Measurements from ENCODE around the gene GCM1. TPM values are rescaled to one million over a fixed set of nuclear protein-coding genes. Genes with fewer than 3 reads are reported as not detected.

The GCM1 gene
- polyA plus RNA-seq, 1 donor, result 0.20 TPM

DNA sequence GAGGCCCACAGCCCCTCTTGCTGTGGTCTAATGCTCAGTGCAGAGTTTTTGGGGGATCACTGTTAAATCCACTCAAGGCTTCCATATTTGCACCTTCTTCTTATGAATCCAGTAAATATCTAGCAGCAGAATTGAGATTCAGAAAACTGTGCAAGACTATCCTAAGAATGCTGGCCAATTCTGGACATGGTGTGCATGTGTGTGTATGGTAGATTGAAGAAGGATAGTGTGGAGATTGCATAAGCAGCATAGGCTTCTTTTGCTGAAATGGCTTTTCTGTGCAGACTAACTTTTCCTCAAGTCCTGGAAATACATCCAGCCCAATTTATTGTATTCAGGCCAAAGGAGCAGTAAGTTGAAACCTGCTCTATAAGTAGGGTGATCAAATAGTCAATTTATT is 43.7 kb downstream of the GCM1 start:
- no peak for DNase-seq

DNA sequence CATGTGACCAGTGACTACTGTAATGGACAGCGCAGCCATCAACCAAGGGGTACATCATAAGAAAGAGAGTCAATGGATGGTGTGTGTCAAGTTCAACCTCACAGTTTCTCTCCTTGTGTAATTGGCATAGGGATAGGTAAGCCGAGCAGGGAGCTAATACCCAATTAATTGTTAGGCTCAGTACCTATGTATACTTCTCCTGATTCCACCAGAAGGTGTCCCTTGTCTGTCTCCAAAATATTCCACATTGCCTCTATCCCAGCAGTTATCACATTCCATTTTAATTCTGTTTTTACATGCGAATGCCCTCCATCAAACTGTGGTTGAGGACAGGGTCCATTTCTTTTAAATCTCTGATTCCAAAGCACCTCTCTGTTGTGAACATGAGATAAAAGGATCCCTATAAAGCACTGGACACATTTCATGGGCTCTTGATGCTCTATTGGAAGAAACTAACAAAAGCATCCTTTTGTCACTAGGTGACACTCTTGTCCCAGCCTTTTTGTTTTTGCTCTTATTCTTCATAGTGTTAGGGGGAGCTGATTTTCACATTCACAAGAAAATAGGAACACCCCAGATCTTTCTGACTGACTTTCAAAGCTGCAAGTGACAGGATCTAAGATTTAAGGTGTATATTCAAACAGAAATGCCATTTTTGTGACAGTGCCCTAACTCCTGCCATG is 44.5 kb downstream of the GCM1 start:
- no peak for DNase-seq

DNA sequence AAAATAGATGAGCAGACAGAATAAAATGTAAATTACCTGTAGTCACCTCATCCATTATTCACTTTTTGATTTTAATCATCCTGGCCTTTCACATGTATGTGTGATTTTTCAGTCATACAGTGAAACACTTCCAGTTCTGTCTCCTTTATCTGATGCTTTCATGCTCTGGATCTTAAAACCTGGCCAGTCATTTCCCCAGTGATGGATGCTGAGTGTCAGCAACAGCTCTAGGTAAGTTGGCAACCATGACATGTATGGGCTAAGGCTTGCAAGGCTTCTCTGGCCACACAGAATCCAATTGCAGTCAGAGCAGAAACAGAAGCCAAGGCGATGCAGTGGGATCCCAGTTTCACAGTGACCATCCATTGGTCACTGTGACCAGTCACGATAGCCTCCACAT is 47.6 kb downstream of the GCM1 start:
- no peak for DNase-seq

DNA sequence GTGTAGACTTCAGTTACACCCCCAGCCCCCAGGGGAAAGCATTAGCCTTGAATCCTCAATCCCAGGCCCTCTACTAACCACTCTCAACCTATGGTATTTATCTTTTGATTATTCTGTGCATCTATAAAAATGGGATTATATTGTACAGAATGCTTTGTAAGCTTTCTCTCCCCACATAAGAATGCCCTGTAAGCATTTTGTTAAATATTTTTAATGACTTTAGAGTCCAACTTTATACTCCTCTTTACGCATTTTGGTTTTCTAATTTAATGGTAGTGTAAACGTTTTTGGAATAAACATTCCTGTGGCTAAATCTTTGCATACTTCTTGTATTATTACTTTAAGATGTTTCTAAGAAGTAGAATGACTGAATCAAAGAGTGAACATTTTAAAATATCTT is 48.1 kb downstream of the GCM1 start:
- DNase-seq, result no peak

DNA sequence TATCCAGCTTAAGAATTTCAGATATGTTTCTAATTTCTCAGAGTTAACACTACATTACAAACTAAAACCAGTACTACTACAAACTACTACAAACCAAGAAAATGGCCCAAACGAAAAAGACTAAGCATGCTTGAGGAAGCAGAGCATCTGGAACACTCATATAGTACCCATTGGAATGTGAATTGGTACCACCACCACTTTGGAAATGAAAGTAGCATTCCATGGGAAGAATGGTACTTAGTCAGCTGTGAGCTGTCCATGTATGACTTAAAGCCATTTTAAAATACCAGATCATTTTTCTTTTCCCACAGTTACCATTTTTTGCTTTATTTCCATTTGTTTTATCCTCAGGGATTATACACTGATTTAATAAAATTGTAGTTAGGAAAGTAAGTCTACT is 52.9 kb downstream of the GCM1 start:
- no peak for DNase-seq

DNA sequence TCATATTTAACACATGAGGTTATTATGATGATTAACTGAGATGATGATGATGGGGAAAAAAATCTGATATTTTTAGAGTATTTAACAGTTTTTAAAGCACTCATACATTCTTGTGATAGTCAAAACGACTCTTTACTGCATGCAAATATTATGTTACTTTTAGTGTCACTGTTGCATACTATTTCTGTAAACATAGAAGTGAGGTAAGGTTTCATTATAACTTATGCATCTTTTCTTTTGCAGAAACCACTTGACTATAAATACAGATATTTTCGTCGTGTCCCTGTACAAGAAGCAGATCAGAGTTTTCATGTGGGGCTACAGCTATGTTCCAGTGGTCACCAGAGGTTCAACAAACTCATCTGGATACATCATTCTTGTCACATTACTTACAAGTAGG is 53.4 kb downstream of the GCM1 start:
- DNase-seq, result no peak

DNA sequence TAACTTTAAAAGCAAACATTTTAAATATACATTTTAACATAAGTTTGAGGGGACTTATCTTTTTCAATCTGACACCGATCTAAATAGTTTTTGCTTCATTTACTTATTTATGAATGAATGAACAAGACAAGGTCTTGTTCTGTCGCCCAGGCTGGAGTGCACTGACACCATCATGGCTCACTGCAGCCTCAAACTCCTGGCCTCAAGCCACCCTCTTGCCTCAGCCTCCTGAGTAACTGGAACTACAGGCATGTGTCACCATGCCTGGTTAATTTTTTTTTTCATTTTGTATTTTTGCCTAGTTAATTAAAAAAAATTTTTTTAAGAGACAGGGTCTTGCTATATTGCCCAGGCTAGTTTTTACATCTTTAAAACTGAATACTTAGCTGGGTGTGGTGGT is 58.1 kb downstream of the GCM1 start:
- DNase-seq, result no peak

DNA sequence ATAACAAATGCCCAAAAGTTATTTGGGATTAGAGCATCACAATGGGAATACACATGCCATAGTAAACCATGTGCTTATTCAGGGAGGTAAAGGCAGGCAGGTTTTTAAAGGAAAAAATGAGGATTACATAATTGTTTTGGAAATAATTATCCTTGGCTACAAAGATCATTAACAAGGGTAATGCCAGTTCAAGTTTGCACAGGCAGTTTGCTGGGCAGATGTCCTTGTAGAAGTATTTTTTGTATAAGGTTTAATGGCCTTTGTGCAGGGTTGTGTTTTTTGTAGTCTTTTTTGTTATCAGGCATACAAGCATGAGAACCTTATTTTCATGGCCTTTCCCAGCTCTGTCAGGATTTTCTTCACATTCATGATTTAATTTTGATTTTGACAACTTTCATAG is 58.7 kb downstream of the GCM1 start:
- DNase-seq, result no peak

DNA sequence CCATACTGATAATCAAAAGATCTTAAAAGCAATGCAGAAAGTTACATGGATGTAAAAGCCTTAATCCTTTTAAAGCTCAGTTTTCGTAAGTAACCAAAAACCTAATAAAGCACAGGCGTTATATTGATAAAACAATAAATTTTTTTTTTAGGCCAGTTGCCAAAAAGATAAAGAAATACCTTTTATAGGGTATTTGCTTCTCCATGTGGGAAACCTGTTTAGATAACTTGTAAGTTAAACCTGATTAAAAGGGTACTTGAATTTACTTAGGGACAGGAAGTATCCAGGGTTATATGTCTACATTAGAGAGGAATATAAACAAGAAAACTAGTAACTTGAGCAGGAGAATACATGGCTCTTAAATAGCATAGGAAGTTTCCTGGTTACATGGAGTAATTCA is 62.3 kb downstream of the GCM1 start:
- no peak for DNase-seq

DNA sequence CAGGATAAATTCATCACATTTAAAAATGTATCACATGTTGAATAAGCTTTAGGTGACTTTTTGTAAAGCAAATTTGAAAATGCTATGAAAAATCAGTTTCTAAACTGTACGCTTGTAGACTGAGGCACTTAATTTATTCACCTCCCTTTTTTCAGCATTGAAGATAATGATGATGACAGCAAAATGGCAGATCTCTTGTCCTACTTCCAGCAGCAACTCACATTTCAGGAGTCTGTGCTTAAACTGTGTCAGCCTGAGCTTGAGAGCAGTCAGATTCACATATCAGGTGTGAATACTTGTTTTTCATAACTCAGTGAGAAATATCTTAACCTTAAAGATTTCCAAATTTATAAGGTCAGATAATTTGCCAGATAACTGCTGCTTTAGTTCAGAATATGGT is 67.8 kb downstream of the GCM1 start:
- DNase-seq, result no peak

Other genes with a start within 250 kb of the GCM1 start
- 0.52 TPM for gene GSTA3, start 239.1 kb downstream of the GCM1 start, polyA plus RNA-seq (ENCODE audit: insufficient read length)
- gene GSTA4, start 153.6 kb downstream of the GCM1 start, polyA plus RNA-seq (ENCODE audit: insufficient read length), result 116 TPM
- 18.9 TPM for gene CILK1, start 87.0 kb downstream of the GCM1 start, polyA plus RNA-seq (ENCODE audit: insufficient read length)
- gene FBXO9, start 83.4 kb downstream of the GCM1 start, polyA plus RNA-seq (ENCODE audit: insufficient read length), result 112 TPM
- 84.0 TPM for gene ELOVL5, start 200.1 kb upstream of the GCM1 start, polyA plus RNA-seq (ENCODE audit: insufficient read length)

All from left kidney (tissue), 2 donors.